Colonic mucosa (tissue), 4 donors: ENCODE data around the gene ENTR1. TPM values are rescaled to one million over a fixed set of nuclear protein-coding genes. Genes with fewer than 3 reads are reported as not detected.

Source experiments
- DNase-seq: peaks from one replicate; pipeline ENCODE4 v3.0.0-alpha.2; 2020
- H3K27ac ChIP-seq: fragments of 200-600 bp; one replicate; pipeline ENCODE4 v1.8.0; 2021
- H3K27me3 ChIP-seq: fragments of 200-600 bp; one replicate; pipeline ENCODE4 v1.8.0; 2021
- H3K36me3 ChIP-seq: fragments of 200-600 bp; one replicate; pipeline ENCODE4 v1.8.0; 2021
- H3K4me1 ChIP-seq: fragments of 200-600 bp; one replicate; pipeline ENCODE4 v1.8.0; 2021; ENCODE audit warnings: mild to moderate bottlenecking
- H3K4me3 ChIP-seq: fragments of 200-600 bp; one replicate; pipeline ENCODE4 v1.8.0; 2021
- H3K9ac ChIP-seq, 2 donors: one replicate each; pipeline ENCODE4 v1.7.0; 2013; ENCODE audit warnings: control low read depth in 2 of 2, low read depth in 2 of 2, low read length in 2 of 2
- H3K9me3 ChIP-seq: fragments of 200-600 bp; one replicate; pipeline ENCODE4 v1.8.0; 2021
- CTCF ChIP-seq: fragments of 200-600 bp; IDR thresholded peaks from one replicate; pipeline ENCODE4 v1.8.0; 2022; ENCODE audit warnings: antibody characterized with exemption, mild to moderate bottlenecking
- intact Hi-C: fragments of 100-400 bp; cut with DNase I; formaldehyde crosslinking; loops from one replicate; pipeline ENCODE4 v1.14.1; 2022
- total RNA-seq, 2 donors: library from RNA; stranded (reverse); fragmentation: NEBNext Ultra II Directional in 1 of 2; extraction: Animal tissue kit (Norgen Biotek cat#: 25700) in 1 of 2; gene quantifications; one replicate each; pipeline ENCODE4 v1.2.1, GENCODE V29; 2021
- donor health status: healthy.
- donor health status: DM: no; HTN: no; CAD: no.
- donor health status: DM: no; HTN: no; CAD: no.

The ENTR1 gene
- total RNA-seq, 2 donors from 2014 or later, result 24.5 to 48.4 TPM

GRCh38 chr9:136361754-136362449, 48.5 kb downstream of the ENTR1 start:
- DNase-seq, result no peak
- Histone ChIP-seq H3K36me3 (no peaks in the 10 kb centered on the region), H3K4me1 (peaks cover 9% of the 10 kb centered on the region), H3K27ac (peak overlapping the region; percentile 59), H3K4me3 (no peak overlapping the region), H3K9me3 (no peaks in the 10 kb centered on the region), H3K27me3 (no peaks in the 10 kb centered on the region), H3K9ac (peak overlapping the region in 1 of 2 donors; percentile 3)
- TF ChIP-seq CTCF, result no peak
- intact Hi-C loops, result no loop called here

DNA sequence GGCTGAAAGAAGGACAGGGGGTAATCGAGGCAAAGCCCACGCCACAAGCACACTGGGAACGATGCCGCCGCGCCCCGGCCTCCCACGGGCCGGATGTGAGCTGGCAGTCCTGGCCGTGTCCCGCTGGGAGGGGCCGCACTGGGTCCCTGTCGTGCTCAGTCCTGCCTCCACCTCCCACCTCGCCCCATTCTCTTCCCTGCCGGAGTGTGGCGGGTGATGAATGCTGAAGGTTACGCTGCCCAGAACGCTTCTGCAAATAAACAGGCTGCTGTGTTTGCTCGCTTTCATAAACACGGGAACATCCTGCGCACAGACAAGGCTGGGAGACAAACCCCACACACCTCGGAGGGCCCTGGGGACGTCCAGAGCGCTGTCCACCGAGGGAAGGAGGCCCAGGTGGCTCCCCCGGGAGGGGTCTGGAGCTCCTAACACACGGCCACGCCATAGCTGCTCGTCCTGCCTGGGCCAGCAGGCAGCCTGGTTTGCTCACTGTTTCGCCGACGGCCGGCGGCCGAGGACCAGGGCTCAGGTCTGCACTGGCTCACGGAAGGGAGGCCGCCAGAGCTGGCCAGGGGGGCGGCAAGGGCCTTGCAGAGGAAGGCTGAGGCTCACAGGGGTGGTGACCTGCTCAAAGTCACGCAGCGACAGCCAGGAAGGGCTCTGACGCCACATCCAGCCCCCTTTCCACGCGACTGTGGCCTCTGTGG, 49.2 kb downstream of the ENTR1 start:
- Histone ChIP-seq H3K4me3 (no peak overlapping the region), H3K27me3 (no peaks in the 10 kb centered on the region), H3K9me3 (no peaks in the 10 kb centered on the region), H3K27ac (peak overlapping the region; percentile 59), H3K9ac (no peak overlapping the region), H3K4me1 (peaks cover 9% of the 10 kb centered on the region), H3K36me3 (no peaks in the 10 kb centered on the region)
- DNase-seq, result no peak
- TF ChIP-seq CTCF, result no peak
- intact Hi-C loops, result no loop called here

DNA sequence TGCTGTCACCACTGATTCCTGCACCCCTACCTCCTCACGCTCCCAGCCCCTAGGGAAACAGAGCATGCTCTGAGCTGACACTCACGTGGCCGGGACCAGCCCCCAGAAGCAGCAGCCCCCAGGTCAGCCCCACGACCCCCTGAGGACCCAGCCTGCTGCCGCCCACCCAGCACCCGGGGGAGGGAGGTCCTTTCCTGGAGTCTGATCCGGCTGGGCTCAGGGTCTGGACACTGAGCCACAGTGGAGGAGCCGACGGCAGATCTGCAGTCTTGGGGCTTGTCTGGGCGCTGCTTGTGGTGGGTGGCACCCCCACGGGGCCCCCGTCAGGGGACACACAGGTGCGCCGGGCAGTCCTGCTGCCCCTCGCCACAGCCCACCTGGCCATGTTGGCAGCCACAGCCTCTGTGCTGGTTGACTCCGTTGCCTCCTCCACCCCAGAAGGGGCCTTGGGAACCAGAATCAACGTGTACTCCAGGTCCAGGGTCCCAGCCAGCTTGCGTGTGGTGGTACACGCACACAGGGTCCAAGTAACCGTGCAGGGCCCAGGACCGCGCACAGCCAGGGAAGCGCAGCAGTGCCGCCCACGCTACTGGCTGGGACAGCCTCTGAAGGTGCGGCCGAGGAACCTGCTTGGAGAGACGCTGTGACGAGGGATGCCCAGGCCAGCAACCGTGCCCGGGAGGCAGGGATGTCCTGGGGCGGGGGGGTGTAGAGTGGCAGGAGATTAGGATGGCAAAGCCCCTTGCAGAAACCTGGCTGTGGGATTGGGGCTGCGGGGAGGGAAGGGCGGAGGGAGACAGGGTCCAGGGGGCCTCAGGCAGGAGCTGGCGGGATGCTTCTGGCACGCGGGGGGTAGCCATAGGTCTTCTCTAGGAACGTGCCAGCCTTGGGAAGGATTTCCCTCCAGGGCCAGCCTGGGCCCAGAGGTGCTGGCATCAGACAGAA, 50.4 kb downstream of the ENTR1 start:
- Histone ChIP-seq H3K27me3 (no peaks in the 10 kb centered on the region), H3K4me3 (no peak overlapping the region), H3K9me3 (no peaks in the 10 kb centered on the region), H3K9ac (no peak overlapping the region), H3K27ac (no peak overlapping the region), H3K4me1 (peaks cover 9% of the 10 kb centered on the region), H3K36me3 (no peaks in the 10 kb centered on the region)
- DNase-seq, result no peak
- intact Hi-C loops, result no loop called here
- no peak for TF ChIP-seq CTCF

DNA sequence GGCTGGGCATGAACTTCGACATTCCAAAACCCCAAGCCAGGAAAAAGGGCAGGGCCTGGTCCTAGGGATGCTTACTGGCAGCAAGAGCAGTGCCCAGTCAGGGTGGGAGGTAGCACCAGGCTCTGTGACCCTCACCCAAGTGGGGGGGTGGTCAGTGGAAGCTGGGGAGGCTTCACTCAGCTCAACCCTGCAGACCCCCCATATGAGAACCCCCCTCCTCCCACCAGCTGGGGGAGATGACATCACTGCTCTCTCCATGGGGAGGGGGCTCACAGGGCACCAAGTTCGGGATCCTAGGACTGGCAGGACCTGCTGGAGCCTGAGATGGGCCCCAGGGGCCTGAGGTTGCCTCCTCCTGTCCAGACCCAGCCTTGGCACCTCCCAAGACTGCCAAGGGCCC, 51.5 kb downstream of the ENTR1 start:
- no peak overlapping the region for H3K9ac ChIP-seq
- no peaks in the 10 kb centered on the region for H3K36me3 ChIP-seq
- intact Hi-C loops, result no loop called here
- no peaks in the 10 kb centered on the region for H3K27me3 ChIP-seq
- H3K9me3 ChIP-seq, result no peaks in the 10 kb centered on the region
- no peak overlapping the region for H3K27ac ChIP-seq
- H3K4me1 ChIP-seq, result peaks cover 6% of the 10 kb centered on the region
- DNase-seq, result no peak
- no peak overlapping the region for H3K4me3 ChIP-seq
- TF ChIP-seq CTCF, result no peak

DNA sequence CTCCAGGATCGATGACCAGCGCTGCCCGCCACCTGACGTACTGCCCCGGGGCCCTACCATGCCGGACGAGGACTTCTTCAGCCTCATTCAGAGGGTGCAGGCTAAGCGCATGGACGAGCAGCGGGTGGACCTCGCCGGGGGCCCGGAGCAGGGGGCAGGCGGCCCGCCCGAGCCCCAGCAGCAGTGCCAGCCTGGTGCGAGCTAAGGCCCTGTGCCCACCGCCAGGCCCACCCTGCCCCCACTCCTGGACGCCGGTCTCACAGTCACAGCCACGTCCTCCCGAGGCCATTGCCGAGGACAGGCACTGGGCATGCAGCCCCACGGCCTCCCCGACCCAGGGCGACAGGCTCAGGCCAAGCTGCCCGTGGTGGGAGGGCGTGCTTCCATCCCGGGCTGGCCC, 52.4 kb downstream of the ENTR1 start:
- DNase-seq, result no peak
- TF ChIP-seq CTCF, result no peak
- Histone ChIP-seq H3K27ac (no peak overlapping the region), H3K27me3 (no peaks in the 10 kb centered on the region), H3K36me3 (no peaks in the 10 kb centered on the region), H3K9ac (no peak overlapping the region), H3K4me1 (peaks cover 5% of the 10 kb centered on the region), H3K4me3 (no peak overlapping the region), H3K9me3 (no peaks in the 10 kb centered on the region)
- intact Hi-C loops, result no loop called here
